ENCODE results near the gene TET1. TPM values are rescaled to one million over a fixed set of nuclear protein-coding genes. Genes with fewer than 3 reads are reported as not detected.

Gene TET1
- total RNA-seq, 1 donor from 2014 or later: 2.1 TPM

DNA sequence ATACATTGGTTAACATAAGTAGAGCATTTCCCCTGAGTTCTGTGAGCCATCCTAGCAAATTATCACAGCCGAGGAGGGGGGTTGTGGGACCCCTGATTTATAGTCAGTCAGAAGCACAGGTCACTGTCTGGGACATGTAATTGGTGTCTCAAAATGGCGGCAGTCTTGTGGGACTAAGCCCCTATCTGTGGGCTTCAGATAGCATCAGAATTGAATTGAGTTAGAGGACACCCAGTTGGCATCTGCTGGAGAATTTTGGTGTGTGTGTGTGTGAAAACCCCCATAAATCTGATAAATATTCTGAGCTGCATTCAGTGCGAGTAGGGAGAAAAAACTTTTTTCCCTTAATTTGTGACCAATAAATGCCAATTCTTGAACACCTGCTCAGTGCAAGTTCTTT is 6.5 kb upstream of the TET1 start:
- TF ChIP-seq, protein P1, sequence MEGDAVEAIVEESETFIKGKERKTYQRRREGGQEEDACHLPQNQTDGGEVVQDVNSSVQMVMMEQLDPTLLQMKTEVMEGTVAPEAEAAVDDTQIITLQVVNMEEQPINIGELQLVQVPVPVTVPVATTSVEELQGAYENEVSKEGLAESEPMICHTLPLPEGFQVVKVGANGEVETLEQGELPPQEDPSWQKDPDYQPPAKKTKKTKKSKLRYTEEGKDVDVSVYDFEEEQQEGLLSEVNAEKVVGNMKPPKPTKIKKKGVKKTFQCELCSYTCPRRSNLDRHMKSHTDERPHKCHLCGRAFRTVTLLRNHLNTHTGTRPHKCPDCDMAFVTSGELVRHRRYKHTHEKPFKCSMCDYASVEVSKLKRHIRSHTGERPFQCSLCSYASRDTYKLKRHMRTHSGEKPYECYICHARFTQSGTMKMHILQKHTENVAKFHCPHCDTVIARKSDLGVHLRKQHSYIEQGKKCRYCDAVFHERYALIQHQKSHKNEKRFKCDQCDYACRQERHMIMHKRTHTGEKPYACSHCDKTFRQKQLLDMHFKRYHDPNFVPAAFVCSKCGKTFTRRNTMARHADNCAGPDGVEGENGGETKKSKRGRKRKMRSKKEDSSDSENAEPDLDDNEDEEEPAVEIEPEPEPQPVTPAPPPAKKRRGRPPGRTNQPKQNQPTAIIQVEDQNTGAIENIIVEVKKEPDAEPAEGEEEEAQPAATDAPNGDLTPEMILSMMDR (IDR thresholded peaks at IDR 0.05): no peak
- no peak for ATAC-seq
- H3K4me1 ChIP-seq: no peaks in the 10 kb centered on the region
- H3K27me3 ChIP-seq: no peaks in the 10 kb centered on the region
- no peaks in the 10 kb centered on the region for H3K36me3 ChIP-seq
- no peak overlapping the region for H3K27ac ChIP-seq
- no peaks in the 10 kb centered on the region for H3K9me3 ChIP-seq
- intact Hi-C loops (cut with DNase I): no loop called here
- H3K4me3 ChIP-seq: no peak overlapping the region
- no peak for DNase-seq

DNA sequence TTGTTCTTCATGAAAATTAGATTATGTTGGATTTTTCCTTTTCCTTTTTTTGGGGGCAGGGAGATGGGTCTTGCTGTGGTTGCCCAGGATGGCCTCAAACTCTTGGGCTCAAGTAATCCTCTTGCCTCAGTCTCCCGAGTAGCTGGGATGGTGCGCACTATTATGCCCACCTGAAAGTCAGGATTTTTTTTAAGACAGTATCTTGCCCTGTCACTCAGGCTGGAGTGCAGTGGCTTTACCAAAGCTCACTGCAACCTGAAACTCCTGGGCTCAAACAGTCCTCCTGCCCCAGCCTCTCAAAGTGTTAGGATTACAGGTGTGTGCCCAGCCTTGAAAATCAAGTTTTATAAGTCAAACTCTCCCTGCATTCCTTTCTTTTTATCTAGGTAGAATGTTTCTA is 1.7 kb upstream of the TET1 start:
- H3K27ac ChIP-seq: no peak overlapping the region
- ATAC-seq (no peak), DNase-seq (no peak)
- intact Hi-C loops (cut with DNase I): no loop called here
- no peaks in the 10 kb centered on the region for H3K36me3 ChIP-seq
- TF ChIP-seq, protein P1 (IDR thresholded peaks at IDR 0.05): no peak
- H3K27me3 ChIP-seq: peaks cover 23% of the 10 kb centered on the region
- no peaks in the 10 kb centered on the region for H3K9me3 ChIP-seq
- no peak overlapping the region for H3K4me3 ChIP-seq
- H3K4me1 ChIP-seq: peaks cover 9% of the 10 kb centered on the region

DNA sequence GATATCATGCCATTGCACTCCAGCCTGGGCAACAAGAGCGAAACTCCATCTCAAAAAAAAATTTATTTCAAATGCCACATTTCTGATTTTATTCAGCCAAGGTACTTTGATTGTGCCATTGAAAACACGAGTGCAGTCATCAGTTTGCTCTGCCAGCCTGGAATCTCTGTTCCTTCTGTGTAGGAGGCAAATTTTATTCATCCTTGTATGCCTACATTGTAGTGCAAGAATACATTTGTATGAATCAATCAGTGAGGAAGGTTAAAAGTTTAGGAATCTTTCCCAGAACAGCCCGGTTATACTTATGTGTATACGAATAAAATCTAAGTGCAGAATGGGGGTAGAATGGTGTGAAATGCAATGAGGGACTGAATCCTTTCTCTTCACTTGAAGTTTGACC is 886 bp upstream of the TET1 start:
- no peak overlapping the region for H3K4me3 ChIP-seq
- intact Hi-C loops (cut with DNase I): no loop called here
- no peaks in the 10 kb centered on the region for H3K9me3 ChIP-seq
- DNase-seq (no peak), ATAC-seq (no peak)
- H3K4me1 ChIP-seq: peaks cover 9% of the 10 kb centered on the region
- TF ChIP-seq, protein P1 (IDR thresholded peaks at IDR 0.05): no peak
- no peak overlapping the region for H3K27ac ChIP-seq
- no peaks in the 10 kb centered on the region for H3K36me3 ChIP-seq
- H3K27me3 ChIP-seq: peaks cover 23% of the 10 kb centered on the region

DNA sequence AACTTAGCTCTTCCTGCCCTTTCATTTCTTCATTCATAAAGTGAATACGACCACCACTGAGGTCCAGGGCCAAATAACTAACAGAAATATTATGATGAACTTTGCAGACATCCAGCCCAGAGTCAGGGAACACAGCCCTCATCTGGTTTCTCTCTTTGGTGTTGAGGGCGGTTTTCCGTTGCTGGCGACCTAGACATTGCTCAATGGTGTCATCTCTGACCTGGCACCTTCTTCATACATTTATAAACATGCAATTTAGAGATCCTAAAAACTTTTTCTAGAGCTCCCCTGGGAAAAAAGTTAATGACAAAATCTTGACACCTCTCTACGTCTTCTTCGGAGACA is 324 bp upstream of the TET1 start:
- ATAC-seq (no peak), DNase-seq (no peak)
- peaks cover 23% of the 10 kb centered on the region for H3K27me3 ChIP-seq
- intact Hi-C loops (cut with DNase I): no loop called here
- TF ChIP-seq, protein P1 (IDR thresholded peaks at IDR 0.05): no peak
- no peaks in the 10 kb centered on the region for H3K36me3 ChIP-seq
- peak overlapping the region; percentile 67 for H3K4me3 ChIP-seq
- no peak overlapping the region for H3K27ac ChIP-seq
- no peaks in the 10 kb centered on the region for H3K9me3 ChIP-seq
- peaks cover 9% of the 10 kb centered on the region for H3K4me1 ChIP-seq

DNA sequence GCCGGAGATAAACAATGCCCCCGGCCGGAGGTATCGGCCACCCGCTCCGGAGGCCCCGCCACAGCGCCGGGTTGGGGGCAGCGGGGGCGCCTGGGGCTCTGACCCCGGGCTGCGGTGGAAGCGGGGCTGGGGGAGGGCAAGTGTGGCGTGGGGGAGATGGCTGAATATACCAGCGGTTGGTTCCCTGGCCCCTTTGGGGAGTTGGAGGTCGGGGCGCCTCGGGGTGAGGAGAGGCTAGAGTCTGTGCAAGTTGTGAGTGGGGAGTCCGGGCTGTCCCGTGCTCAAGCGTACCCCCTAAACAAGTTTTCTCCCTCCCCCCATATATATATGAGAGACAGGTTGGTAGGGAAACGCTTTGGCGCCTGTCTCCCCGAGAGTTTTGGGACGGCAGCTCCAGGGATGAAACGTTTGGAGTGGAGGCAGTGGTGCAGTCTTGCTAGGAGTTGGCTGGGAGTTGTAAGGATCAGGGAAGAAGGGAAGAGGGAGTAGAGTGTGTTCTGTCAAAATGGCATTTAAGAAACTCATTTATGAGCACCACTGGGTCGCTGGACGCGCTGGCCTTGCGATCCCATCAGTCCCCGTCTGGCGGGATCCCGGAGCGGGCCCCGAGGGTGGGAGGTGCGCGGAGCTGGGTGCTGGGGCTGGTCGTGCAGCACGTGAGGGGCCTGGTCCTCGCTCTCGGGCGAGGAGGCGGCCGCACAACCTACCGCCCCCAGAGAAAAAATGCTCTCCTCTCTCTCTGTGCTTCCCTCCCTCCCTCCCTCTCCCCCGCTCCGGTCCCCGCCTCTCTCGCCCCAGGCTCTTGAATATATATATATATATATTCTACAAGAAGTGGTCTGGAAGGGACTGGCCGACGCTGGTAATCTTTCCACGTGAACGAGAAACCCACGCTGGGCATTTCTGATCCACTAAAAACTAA is 1.1 kb downstream of the TET1 start:
- TF ChIP-seq, protein P1 (IDR thresholded peaks at IDR 0.05): no peak
- H3K27me3 ChIP-seq: peaks cover 23% of the 10 kb centered on the region
- H3K27ac ChIP-seq: no peak overlapping the region
- ATAC-seq (peak; percentile 47), DNase-seq (no peak)
- intact Hi-C loops (cut with DNase I): no loop called here
- peak overlapping the region; percentile 67 for H3K4me3 ChIP-seq
- H3K4me1 ChIP-seq: peaks cover 9% of the 10 kb centered on the region
- H3K36me3 ChIP-seq: no peaks in the 10 kb centered on the region
- no peaks in the 10 kb centered on the region for H3K9me3 ChIP-seq

All from upper lobe of right lung (tissue), 1 donor.